ENCODE results near the gene D2HGDH. TPM values are rescaled to one million over a fixed set of nuclear protein-coding genes. Genes with fewer than 3 reads are reported as not detected.
A peak's percentile ranks its signal among the peaks of the same experiment; 100 is the strongest.

Gene D2HGDH
- total and polyA plus RNA-seq, 2 of the 13 experiments (the other 11 are each of a cell fraction or from before 2014, with no cell fraction given): 19.2 to 20.3 TPM

GRCh38 chr2:241812730-241813643 is 78.6 kb downstream of the D2HGDH start:
- intact Hi-C loops (cut with micrococcal nuclease; ENCODE audit: unreplicated experiment): no loop called here
- Histone ChIP-seq H3K9me3 (ENCODE audit: low read length) (no peaks in the 10 kb centered on the region), H3K4me2 (ENCODE audit: low read depth, low read length) (no peak overlapping the region), H3K4me1 (ENCODE audit: insufficient read depth, low read length) (peaks cover 48% of the 10 kb centered on the region), H4K20me1 (ENCODE audit: insufficient read depth, low read length) (peaks cover 10% of the 10 kb centered on the region; the same call in 1 of the 2 replicates), H3K79me2 (ENCODE audit: insufficient read depth, low read length) (peaks cover 51% of the 10 kb centered on the region), H3K9ac (ENCODE audit: insufficient read depth, low read depth, low read length) (no peak overlapping the region), H3K27ac (ENCODE audit: extremely low read length, insufficient read depth, low read length) (no peak overlapping the region), H3K36me3 (replicated peaks in 1 of 2; ENCODE audit: control insufficient read depth in 1 of 2, insufficient read depth in 2 of 2, low read length in 2 of 2) (peaks cover 1 to 6% of the 10 kb centered on the region in 2 experiments; a peak in 3 of 5 replicates), H3K4me3 (replicated peaks in 1 of 3; ENCODE audit: insufficient read depth in 1 of 3, low read depth in 2 of 3, low read length in 3 of 3) (no peak overlapping the region), H3K27me3 (ENCODE audit: control insufficient read depth in 1 of 2, insufficient read depth in 2 of 2, low read length in 2 of 2) (no peaks in the 10 kb centered on the region; a peak in 1 of 5 replicates), H2AFZ (ENCODE audit: low read length) (no peak overlapping the region)
- ChIA-PET CTCF (ENCODE audit: low intra/inter-chr PET ratio, low total read pairs) (no interaction called here), POLR2A (interaction anchor here (1.3 to 1.4 kb wide), 2 partner anchors 39 to 43 kb away, joined by 3 to 4 read pairs; no protein-coding TSS in a partner anchor)
- 91% methylated on average over 34 of the region's 40 CpGs for WGBS (ENCODE audit: low lambda C conversion rate)
- BruUV-seq (replicated peaks): no TSS peak
- ATAC-seq (no peak), FAIRE-seq (no peak), DNase-seq (ENCODE audit: low spot score) (no peak)
- TF ChIP-seq, protein P1, sequence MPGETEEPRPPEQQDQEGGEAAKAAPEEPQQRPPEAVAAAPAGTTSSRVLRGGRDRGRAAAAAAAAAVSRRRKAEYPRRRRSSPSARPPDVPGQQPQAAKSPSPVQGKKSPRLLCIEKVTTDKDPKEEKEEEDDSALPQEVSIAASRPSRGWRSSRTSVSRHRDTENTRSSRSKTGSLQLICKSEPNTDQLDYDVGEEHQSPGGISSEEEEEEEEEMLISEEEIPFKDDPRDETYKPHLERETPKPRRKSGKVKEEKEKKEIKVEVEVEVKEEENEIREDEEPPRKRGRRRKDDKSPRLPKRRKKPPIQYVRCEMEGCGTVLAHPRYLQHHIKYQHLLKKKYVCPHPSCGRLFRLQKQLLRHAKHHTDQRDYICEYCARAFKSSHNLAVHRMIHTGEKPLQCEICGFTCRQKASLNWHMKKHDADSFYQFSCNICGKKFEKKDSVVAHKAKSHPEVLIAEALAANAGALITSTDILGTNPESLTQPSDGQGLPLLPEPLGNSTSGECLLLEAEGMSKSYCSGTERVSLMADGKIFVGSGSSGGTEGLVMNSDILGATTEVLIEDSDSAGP (CRISPR knock-in tag; IDR thresholded peaks at IDR 0.05; ENCODE audit: borderline replicate concordance): 0 out of 2 replicates have a peak, but pooled peaks have one; percentile 8
- TF ChIP-seq HNF1B (CRISPR knock-in tag; IDR thresholded peaks at IDR 0.05): no peak
- no peak for TF ChIP-seq ZBTB25 (CRISPR knock-in tag; IDR thresholded peaks at IDR 0.05)
- TF ChIP-seq, protein P2, sequence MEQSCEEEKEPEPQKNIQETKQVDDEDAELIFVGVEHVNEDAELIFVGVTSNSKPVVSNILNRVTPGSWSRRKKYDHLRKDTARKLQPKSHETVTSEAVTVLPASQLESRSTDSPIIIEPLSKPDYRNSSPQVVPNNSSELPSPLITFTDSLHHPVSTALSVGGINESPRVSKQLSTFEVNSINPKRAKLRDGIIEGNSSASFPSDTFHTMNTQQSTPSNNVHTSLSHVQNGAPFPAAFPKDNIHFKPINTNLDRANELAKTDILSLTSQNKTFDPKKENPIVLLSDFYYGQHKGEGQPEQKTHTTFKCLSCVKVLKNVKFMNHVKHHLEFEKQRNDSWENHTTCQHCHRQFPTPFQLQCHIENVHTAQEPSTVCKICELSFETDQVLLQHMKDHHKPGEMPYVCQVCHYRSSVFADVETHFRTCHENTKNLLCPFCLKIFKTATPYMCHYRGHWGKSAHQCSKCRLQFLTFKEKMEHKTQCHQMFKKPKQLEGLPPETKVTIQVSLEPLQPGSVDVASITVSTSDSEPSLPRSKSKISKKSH (CRISPR knock-in tag; IDR thresholded peaks at IDR 0.05; ENCODE audit: borderline replicate concordance): peak; percentile 62; the same call in 1 of the 2 replicates
- TF ChIP-seq AGO2 (optimal IDR thresholded peaks at IDR 0.05; ENCODE audit: low read depth, low read length): peak; percentile 68
- TF ChIP-seq ZNF687 (CRISPR knock-in tag; IDR thresholded peaks at IDR 0.05): 0 out of 2 replicates have a peak, but pooled peaks have one; percentile 25
- peak; percentile 67; the same call in 1 of the 2 replicates for TF ChIP-seq RBFOX2 (IDR thresholded peaks at IDR 0.05; ENCODE audit: low read depth, low read length)
- no peak for TF ChIP-seq PAF1 (CRISPR knock-in tag; IDR thresholded peaks at IDR 0.05)
- TF ChIP-seq ZBTB20 (CRISPR knock-in tag; IDR thresholded peaks at IDR 0.05; ENCODE audit: borderline replicate concordance, low read depth): no peak
- TF ChIP-seq MEIS1 (CRISPR knock-in tag; IDR thresholded peaks at IDR 0.05; ENCODE audit: borderline replicate concordance): 0 out of 2 replicates have a peak, but pooled peaks have one; percentile 38
- in situ Hi-C loops (cut with HindIII; ENCODE audit: extremely low pct_ligation_motif_present, low pct_unique_long_range_greater_than_20kb): no loop called here

Measured in HepG2 (cell line).